Naive thymus-derived CD4-positive, alpha-beta T cell (primary cell): ENCODE data around the gene SORCS2. TPM values are rescaled to one million over a fixed set of nuclear protein-coding genes. Genes with fewer than 3 reads are reported as not detected.

Source experiments
- ATAC-seq: fragments of 150-1000 bp; cut with Tn5 transposase; 2 replicates; pipeline ENCODE4 v1.10.0; 2021; ENCODE audit warnings: mild to moderate bottlenecking, moderate library complexity
- CTCF ChIA-PET: fragments of 350-600 bp; sonication (Branson Sonifier 250); formaldehyde crosslinking; loops from one replicate; lab custom pipeline; 2021; ENCODE audit warnings: antibody characterized with exemption; lab: Charles Lee
- POLR2A ChIA-PET: fragments of 350-600 bp; sonication (Branson Sonifier 250); formaldehyde crosslinking; loops from one replicate; lab custom pipeline; 2021; ENCODE audit warnings: antibody characterized with exemption, inconsistent platforms; lab: Charles Lee
- DNase-seq, 9 donors: peaks; one replicate each; pipeline versions ENCODE4 v3.0.0 to v3.0.0-alpha.2; 2020 to 2022; ENCODE audit warnings: mixed read lengths in 1 of 9
- H3K27ac ChIP-seq: one replicate; pipeline ENCODE4 v1.7.0; 2013; ENCODE audit warnings: mild to moderate bottlenecking, low read depth, low read length, moderate library complexity
- H3K27me3 ChIP-seq, 2 donors: one replicate each; pipeline ENCODE4 v1.7.0; 2013; ENCODE audit warnings: low read length in 2 of 2, mild to moderate bottlenecking in 2 of 2, moderate library complexity in 2 of 2; ENCODE audit not compliant: control insufficient read depth in 2 of 2, insufficient read depth in 2 of 2
- H3K36me3 ChIP-seq, 3 experiments: 1 replicate in 2 of 3; 2 replicates in 1 of 3; pipeline ENCODE4 v1.7.0; 2013; ENCODE audit warnings: low read length in 3 of 3, mild to moderate bottlenecking in 3 of 3, moderate library complexity in 1 of 3; ENCODE audit not compliant: insufficient read depth in 3 of 3, control insufficient read depth in 2 of 3
- H3K4me1 ChIP-seq, 2 donors: one replicate each; pipeline ENCODE4 v1.7.0; 2013; ENCODE audit warnings: low read length in 2 of 2, mild to moderate bottlenecking in 2 of 2, moderate library complexity in 1 of 2; ENCODE audit not compliant: control insufficient read depth in 2 of 2, insufficient read depth in 2 of 2
- H3K4me3 ChIP-seq: 2 replicates; pipeline ENCODE4 v1.7.0; 2013; ENCODE audit warnings: mild to moderate bottlenecking, low read length
- H3K9me3 ChIP-seq, 3 experiments: 1 replicate in 2 of 3; 2 replicates in 1 of 3; pipeline ENCODE4 v1.7.0; 2013; ENCODE audit warnings: low read length in 3 of 3; ENCODE audit not compliant: control insufficient read depth in 2 of 3
- H3K27ac Mint-ChIP-seq, 9 donors: one replicate each; pipeline ENCODE4 v1.8.0; 2020 to 2022; ENCODE audit warnings: mixed read lengths in 9 of 9, mild to moderate bottlenecking in 8 of 9, moderate library complexity in 5 of 9, inconsistent platforms in 2 of 9
- H3K27me3 Mint-ChIP-seq, 5 donors: one replicate each; pipeline ENCODE4 v1.8.0; 2021 to 2022; ENCODE audit warnings: mixed read lengths in 5 of 5, mild to moderate bottlenecking in 1 of 5
- H3K36me3 Mint-ChIP-seq, 5 donors: one replicate each; pipeline ENCODE4 v1.8.0; 2020 to 2022; ENCODE audit warnings: mixed read lengths in 5 of 5, mild to moderate bottlenecking in 3 of 5, inconsistent platforms in 1 of 5
- H3K4me1 Mint-ChIP-seq, 7 donors: one replicate each; pipeline ENCODE4 v1.8.0; 2020 to 2022; ENCODE audit warnings: mixed read lengths in 7 of 7, mild to moderate bottlenecking in 3 of 7, inconsistent platforms in 1 of 7
- H3K4me3 Mint-ChIP-seq, 10 donors: one replicate each; pipeline ENCODE4 v1.8.0; 2020 to 2022; ENCODE audit warnings: mild to moderate bottlenecking in 10 of 10, mixed read lengths in 10 of 10, moderate library complexity in 6 of 10, inconsistent platforms in 2 of 10
- H3K9me3 Mint-ChIP-seq, 11 donors: one replicate each; pipeline ENCODE4 v1.8.0; 2020 to 2022; ENCODE audit warnings: mixed read lengths in 11 of 11, mild to moderate bottlenecking in 4 of 11, inconsistent platforms in 1 of 11, moderate library complexity in 1 of 11
- intact Hi-C, 2 donors: fragments of 100-400 bp; cut with micrococcal nuclease; formaldehyde crosslinking; loops; one replicate each; pipeline ENCODE4 v1.15.1; 2023
- polyA plus RNA-seq, 2 donors: library from polyadenylated mRNA; unstranded; fragments of 300-500 nt; fragmentation: Illumina TruSeq; gene quantifications; one replicate each; pipeline ENCODE4 v1.2.3, GENCODE V29; 2021
- total RNA-seq, 6 experiments: library from RNA in 5 of 6; stranded (reverse) in 5 of 6; gene quantifications; 1 replicate in 5 of 6; 2 replicates in 1 of 6; pipeline ENCODE4 v1.2.3 and lab custom pipeline; 2021 to 2026

SORCS2 gene
- total and polyA plus RNA-seq, 7 experiments from 2014 or later = 0.10 TPM; not detected in 6

- peaks cover 0 to 3% (median 0%) of the 10 kb centered on the region in 7 donors for H3K4me1 Mint-ChIP-seq
- no peak overlapping the region for H3K27ac Mint-ChIP-seq
- Histone ChIP-seq H3K27ac (no peak overlapping the region), H3K9me3 (no peaks in the 10 kb centered on the region), H3K4me3 (no peak overlapping the region), H3K36me3 (no peaks in the 10 kb centered on the region), H3K27me3 (no peaks in the 10 kb centered on the region), H3K4me1 (no peaks in the 10 kb centered on the region)
- intact Hi-C loops = no loop called here
- no peaks in the 10 kb centered on the region for H3K36me3 Mint-ChIP-seq
- peaks cover 0 to 40% (median 17%) of the 10 kb centered on the region in 5 donors for H3K27me3 Mint-ChIP-seq
- POLR2A ChIA-PET = no interaction called here
- no peak overlapping the region for H3K4me3 Mint-ChIP-seq
- DNase-seq = no peak
- H3K9me3 Mint-ChIP-seq = peaks cover 0 to 13% (median 2%) of the 10 kb centered on the region in 11 donors
- ATAC-seq = no peak
- CTCF ChIA-PET = interaction anchor here (0.6 kb wide), 1 partner anchor 221 kb away, joined by 3 read pairs; no protein-coding TSS in a partner anchor
Measured at GRCh38 chr4:7590189-7590588, 397.9 kb downstream of the SORCS2 start.

DNA sequence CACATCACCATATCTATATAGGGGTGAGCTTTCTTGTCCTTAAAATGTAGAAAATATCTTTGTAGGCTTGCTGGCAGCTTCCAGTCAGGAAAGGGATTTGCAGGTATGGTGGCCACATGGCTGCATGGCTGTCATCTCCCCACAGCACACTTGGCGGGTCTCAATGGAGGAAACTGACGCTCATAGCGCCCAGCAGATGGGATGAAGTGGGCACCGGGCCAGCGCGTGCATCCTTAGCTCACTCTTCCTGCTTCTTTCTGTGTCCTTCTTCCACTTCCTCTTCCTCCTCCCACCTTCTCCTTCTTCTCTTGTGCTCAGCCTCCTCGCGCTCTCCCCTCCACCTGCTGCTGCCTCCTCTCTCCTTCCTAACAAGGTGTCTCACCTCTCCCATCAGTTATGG is 398.6 kb downstream of the SORCS2 start:
- no peaks in the 10 kb centered on the region for H3K4me1 ChIP-seq
- ATAC-seq = no peak
- no peaks in the 10 kb centered on the region for H3K36me3 ChIP-seq
- Mint-ChIP-seq H3K4me1 (peaks cover 0 to 3% (median 0%) of the 10 kb centered on the region in 7 donors), H3K9me3 (peaks cover 0 to 11% (median 2%) of the 10 kb centered on the region in 11 donors), H3K27ac (no peak overlapping the region), H3K36me3 (no peaks in the 10 kb centered on the region), H3K27me3 (peaks cover 0 to 47% (median 23%) of the 10 kb centered on the region in 5 donors), H3K4me3 (no peak overlapping the region)
- POLR2A ChIA-PET = no interaction called here
- no peak overlapping the region for H3K27ac ChIP-seq
- no peak for DNase-seq
- H3K9me3 ChIP-seq = no peaks in the 10 kb centered on the region
- no peaks in the 10 kb centered on the region for H3K27me3 ChIP-seq
- intact Hi-C loops = no loop called here
- CTCF ChIA-PET = interaction anchor here (0.6 kb wide), 1 partner anchor 221 kb away, joined by 3 read pairs; no protein-coding TSS in a partner anchor
- no peak overlapping the region for H3K4me3 ChIP-seq

GRCh38 chr4:7591409-7592053 is 399.2 kb downstream of the SORCS2 start:
- Histone ChIP-seq H3K36me3 (no peaks in the 10 kb centered on the region), H3K27me3 (no peaks in the 10 kb centered on the region), H3K27ac (no peak overlapping the region), H3K9me3 (no peaks in the 10 kb centered on the region), H3K4me1 (no peaks in the 10 kb centered on the region), H3K4me3 (no peak overlapping the region)
- Mint-ChIP-seq H3K36me3 (no peaks in the 10 kb centered on the region), H3K4me1 (peaks cover 0 to 3% (median 0%) of the 10 kb centered on the region in 7 donors), H3K27ac (no peak overlapping the region), H3K27me3 (peaks cover 0 to 51% (median 24%) of the 10 kb centered on the region in 5 donors), H3K9me3 (peaks cover 0 to 7% (median 2%) of the 10 kb centered on the region in 11 donors), H3K4me3 (no peak overlapping the region)
- intact Hi-C loops = no loop called here
- ChIA-PET CTCF (no interaction called here), POLR2A (no interaction called here)
- no peak for DNase-seq
- no peak for ATAC-seq

GRCh38 chr4:7593646-7594412 is 401.5 kb downstream of the SORCS2 start:
- Mint-ChIP-seq H3K36me3 (no peaks in the 10 kb centered on the region), H3K9me3 (peaks cover 0 to 2% (median 0%) of the 10 kb centered on the region in 11 donors), H3K27ac (no peak overlapping the region), H3K4me3 (no peak overlapping the region), H3K27me3 (peaks cover 0 to 41% (median 20%) of the 10 kb centered on the region in 5 donors), H3K4me1 (peaks cover 0 to 3% (median 0%) of the 10 kb centered on the region in 7 donors)
- no peaks in the 10 kb centered on the region for H3K9me3 ChIP-seq
- no peaks in the 10 kb centered on the region for H3K36me3 ChIP-seq
- intact Hi-C loops = no loop called here
- no peak overlapping the region for H3K27ac ChIP-seq
- no peak overlapping the region for H3K4me3 ChIP-seq
- H3K27me3 ChIP-seq = no peaks in the 10 kb centered on the region
- no peaks in the 10 kb centered on the region for H3K4me1 ChIP-seq
- no peak for ATAC-seq
- ChIA-PET CTCF (no interaction called here), POLR2A (no interaction called here)
- no peak for DNase-seq

- Histone ChIP-seq H3K36me3 (no peaks in the 10 kb centered on the region), H3K27me3 (no peaks in the 10 kb centered on the region), H3K4me1 (no peaks in the 10 kb centered on the region), H3K4me3 (no peak overlapping the region), H3K27ac (no peak overlapping the region), H3K9me3 (no peaks in the 10 kb centered on the region)
- peaks cover 0 to 2% (median 0%) of the 10 kb centered on the region in 11 donors for H3K9me3 Mint-ChIP-seq
- H3K27ac Mint-ChIP-seq = no peak overlapping the region
- ATAC-seq (no peak), DNase-seq (no peak)
- H3K36me3 Mint-ChIP-seq = no peaks in the 10 kb centered on the region
- peaks cover 0 to 23% (median 13%) of the 10 kb centered on the region in 5 donors for H3K27me3 Mint-ChIP-seq
- intact Hi-C loops = no loop called here
- H3K4me3 Mint-ChIP-seq = no peak overlapping the region
- POLR2A ChIA-PET = no interaction called here
- CTCF ChIA-PET = interaction anchor here (0.5 kb wide), 1 partner anchor 569 kb away, joined by 4 read pairs; no protein-coding TSS in a partner anchor
- peaks cover 0 to 2% (median 0%) of the 10 kb centered on the region in 7 donors for H3K4me1 Mint-ChIP-seq
Measured at GRCh38 chr4:7595934-7596461, 403.7 kb downstream of the SORCS2 start.

GRCh38 chr4:7596918-7597606 is 404.7 kb downstream of the SORCS2 start:
- Mint-ChIP-seq H3K4me3 (no peak overlapping the region), H3K9me3 (peaks cover 0 to 6% (median 0%) of the 10 kb centered on the region in 11 donors), H3K27ac (no peak overlapping the region), H3K36me3 (no peaks in the 10 kb centered on the region), H3K27me3 (peaks cover 0 to 20% (median 12%) of the 10 kb centered on the region in 5 donors), H3K4me1 (no peaks in the 10 kb centered on the region)
- ChIA-PET POLR2A (no interaction called here), CTCF (no interaction called here)
- no peaks in the 10 kb centered on the region for H3K36me3 ChIP-seq
- no peak overlapping the region for H3K27ac ChIP-seq
- no peaks in the 10 kb centered on the region for H3K4me1 ChIP-seq
- no peak for ATAC-seq
- no peak for DNase-seq
- no peaks in the 10 kb centered on the region for H3K27me3 ChIP-seq
- no peaks in the 10 kb centered on the region for H3K9me3 ChIP-seq
- intact Hi-C loops = no loop called here
- no peak overlapping the region for H3K4me3 ChIP-seq
